ENCODE data around the gene MAGEB1.

MAGEB1 gene

GRCh38 chrX:30296408-30297254, 49.7 kb downstream of the MAGEB1 start:
- no peak for DNase-seq (ENCODE audit: low read depth)

GRCh38 chrX:30301208-30301607, 54.3 kb downstream of the MAGEB1 start:
- no peak for DNase-seq (ENCODE audit: low read depth)
